ENCODE results near the gene GRK3.

DNA sequence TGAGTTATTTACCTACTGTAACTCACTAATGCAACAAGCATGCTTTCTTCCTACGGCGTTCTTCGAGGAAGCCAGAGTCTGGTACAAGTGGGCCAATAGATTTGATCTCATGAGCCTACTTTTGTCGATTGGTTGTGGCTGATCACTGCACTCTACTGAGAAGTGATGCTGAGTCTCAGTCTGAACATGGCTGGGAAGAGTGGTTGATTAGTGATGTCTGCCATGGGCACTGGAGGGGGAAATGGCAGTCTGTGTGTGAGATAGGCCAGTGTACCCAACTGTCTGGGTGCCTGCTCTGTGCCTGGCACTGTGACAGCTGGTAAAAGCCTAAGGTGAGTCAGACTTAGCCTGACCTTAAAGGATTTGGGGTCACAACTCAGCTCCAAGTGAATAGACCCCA is 205.9 kb downstream of the GRK3 start:
- TF ChIP-seq, protein P1, sequence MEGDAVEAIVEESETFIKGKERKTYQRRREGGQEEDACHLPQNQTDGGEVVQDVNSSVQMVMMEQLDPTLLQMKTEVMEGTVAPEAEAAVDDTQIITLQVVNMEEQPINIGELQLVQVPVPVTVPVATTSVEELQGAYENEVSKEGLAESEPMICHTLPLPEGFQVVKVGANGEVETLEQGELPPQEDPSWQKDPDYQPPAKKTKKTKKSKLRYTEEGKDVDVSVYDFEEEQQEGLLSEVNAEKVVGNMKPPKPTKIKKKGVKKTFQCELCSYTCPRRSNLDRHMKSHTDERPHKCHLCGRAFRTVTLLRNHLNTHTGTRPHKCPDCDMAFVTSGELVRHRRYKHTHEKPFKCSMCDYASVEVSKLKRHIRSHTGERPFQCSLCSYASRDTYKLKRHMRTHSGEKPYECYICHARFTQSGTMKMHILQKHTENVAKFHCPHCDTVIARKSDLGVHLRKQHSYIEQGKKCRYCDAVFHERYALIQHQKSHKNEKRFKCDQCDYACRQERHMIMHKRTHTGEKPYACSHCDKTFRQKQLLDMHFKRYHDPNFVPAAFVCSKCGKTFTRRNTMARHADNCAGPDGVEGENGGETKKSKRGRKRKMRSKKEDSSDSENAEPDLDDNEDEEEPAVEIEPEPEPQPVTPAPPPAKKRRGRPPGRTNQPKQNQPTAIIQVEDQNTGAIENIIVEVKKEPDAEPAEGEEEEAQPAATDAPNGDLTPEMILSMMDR (IDR thresholded peaks at IDR 0.05): no peak
- TF ChIP-seq POLR2A (IDR thresholded peaks at IDR 0.05): no peak

Measured in thyroid gland (tissue), 4 donors.